Muscle of leg (tissue), 11 donors: ENCODE data around the gene TMEM140. TPM values are rescaled to one million over a fixed set of nuclear protein-coding genes. Genes with fewer than 3 reads are reported as not detected.
A peak's percentile ranks its signal among the peaks of the same experiment; 100 is the strongest.
"Not testable (repeated sequence)": the region's sequence is repeated elsewhere in the genome, so short reads cannot be mapped to it uniquely, and the experiment has no call there.

Source experiments
- DNase-seq: peaks from one replicate; pipeline ENCODE4 v3.0.0; 2013
- H3K27ac ChIP-seq: one replicate; pipeline ENCODE4 v1.5.1; 2013; ENCODE audit warnings: mild to moderate bottlenecking, low read length, control low read depth
- H3K27me3 ChIP-seq: one replicate; pipeline ENCODE4 v1.6.1; 2013; ENCODE audit warnings: low read length; ENCODE audit not compliant: control insufficient read depth, insufficient read depth
- H3K36me3 ChIP-seq: one replicate; pipeline ENCODE4 v1.6.1; 2013; ENCODE audit warnings: low read length; ENCODE audit not compliant: control insufficient read depth, insufficient read depth
- H3K4me1 ChIP-seq: one replicate; pipeline ENCODE4 v1.6.1; 2013; ENCODE audit warnings: low read length; ENCODE audit not compliant: control insufficient read depth, insufficient read depth
- H3K4me3 ChIP-seq: one replicate; pipeline ENCODE4 v1.5.1; 2013; ENCODE audit warnings: low read length, control low read depth
- H3K9me3 ChIP-seq: replicated peaks from 2 replicates; pipeline ENCODE4 v1.6.1; 2013; ENCODE audit warnings: low read depth, low read length; ENCODE audit not compliant: control insufficient read depth
- WGBS: methylation state at CpG from one replicate; pipeline ENCODE4 v1.1.5; 2013; ENCODE audit warnings: missing lambda C conversion rate; ENCODE audit not compliant: insufficient coverage; 5-methylcytosine and 5-hydroxymethylcytosine counted together
- polyA plus RNA-seq, 8 donors: library from polyadenylated mRNA; unstranded; fragments of 120-200 nt; gene quantifications; one replicate each; pipeline versions ENCODE4 v1.2.1 to v1.2.3, GENCODE V29; 2013; ENCODE audit warnings: inconsistent platforms in 1 of 8, low replicate concordance in 1 of 8; ENCODE audit not compliant: insufficient read length in 8 of 8, insufficient read depth in 1 of 8
- total RNA-seq: library from RNA; stranded (reverse); fragments of 120-200 nt; gene quantifications from one replicate; pipeline ENCODE4 v1.2.4, GENCODE V29; 2013

Gene TMEM140
- total and polyA plus RNA-seq, 9 donors: 1.3 to 12.5 (median 10.4) TPM

GRCh38 chr7:135165862-135166261, 18.0 kb downstream of the TMEM140 start:
- Histone ChIP-seq H3K27ac (peak overlapping the region; percentile 80), H3K4me1 (peaks cover 55% of the 10 kb centered on the region)

GRCh38 chr7:135166338-135166990, 18.6 kb downstream of the TMEM140 start:
- DNase-seq: no peak
- H3K9me3 ChIP-seq: peaks cover 4% of the 10 kb centered on the region
- H3K27me3 ChIP-seq: no peaks in the 10 kb centered on the region
- H3K27ac ChIP-seq: peak overlapping the region; percentile 80
- no peak overlapping the region for H3K4me3 ChIP-seq
- H3K4me1 ChIP-seq: peaks cover 51% of the 10 kb centered on the region
- 82% methylated on average over 18 of the region's 18 CpGs for WGBS
- peaks cover 58% of the 10 kb centered on the region for H3K36me3 ChIP-seq

More at GRCh38 chr7:135165862-135166261, 18.0 kb downstream of the TMEM140 start:
- DNase-seq: no peak
- Histone ChIP-seq H3K27me3 (no peaks in the 10 kb centered on the region), H3K36me3 (peaks cover 58% of the 10 kb centered on the region), H3K9me3 (peaks cover 4% of the 10 kb centered on the region), H3K4me3 (no peak overlapping the region)
- whole genome bisulfite sequencing: 81% methylated on average over 4 of the region's 4 CpGs

- Histone ChIP-seq H3K9me3 (peaks cover 2% of the 10 kb centered on the region), H3K4me1 (peaks cover 44% of the 10 kb centered on the region), H3K27me3 (no peaks in the 10 kb centered on the region), H3K4me3 (no peak overlapping the region), H3K36me3 (peaks cover 53% of the 10 kb centered on the region), H3K27ac (peak overlapping the region; percentile 80)
- no peak for DNase-seq
- WGBS: 95% methylated on average over 4 of the region's 12 CpGs
Observed at GRCh38 chr7:135167365-135167917, 19.6 kb downstream of the TMEM140 start.

GRCh38 chr7:135168001-135168400, 20.1 kb downstream of the TMEM140 start:
- WGBS: no CpG with 5 or more reads among the region's 9 CpGs
- Histone ChIP-seq H3K4me1 (peaks cover 44% of the 10 kb centered on the region), H3K4me3 (no peak overlapping the region), H3K27ac (peak overlapping the region; percentile 80), H3K36me3 (peaks cover 53% of the 10 kb centered on the region), H3K9me3 (no peaks in the 10 kb centered on the region), H3K27me3 (no peaks in the 10 kb centered on the region)
- no peak for DNase-seq

GRCh38 chr7:135168489-135169140, 20.7 kb downstream of the TMEM140 start:
- H3K27me3 ChIP-seq: no peaks in the 10 kb centered on the region
- DNase-seq: no peak
- 92% methylated on average over 11 of the region's 13 CpGs for WGBS
- H3K4me3 ChIP-seq: no peak overlapping the region
- H3K27ac ChIP-seq: peak overlapping the region; percentile 96
- no peaks in the 10 kb centered on the region for H3K9me3 ChIP-seq
- H3K4me1 ChIP-seq: peaks cover 44% of the 10 kb centered on the region
- H3K36me3 ChIP-seq: peaks cover 53% of the 10 kb centered on the region

GRCh38 chr7:135169141-135169963, 21.5 kb downstream of the TMEM140 start:
- 63% methylated on average over 8 of the region's 11 CpGs for WGBS
- no peaks in the 10 kb centered on the region for H3K9me3 ChIP-seq
- peaks cover 46% of the 10 kb centered on the region for H3K36me3 ChIP-seq
- H3K27ac ChIP-seq: peak overlapping the region; percentile 96
- H3K27me3 ChIP-seq: no peaks in the 10 kb centered on the region
- peaks cover 42% of the 10 kb centered on the region for H3K4me1 ChIP-seq
- DNase-seq: no peak
- H3K4me3 ChIP-seq: peak overlapping the region; percentile 79

- DNase-seq: peak; percentile 54
- Histone ChIP-seq H3K4me3 (peak overlapping the region; percentile 79), H3K9me3 (no peaks in the 10 kb centered on the region), H3K36me3 (peaks cover 40% of the 10 kb centered on the region), H3K27me3 (no peaks in the 10 kb centered on the region), H3K4me1 (peaks cover 38% of the 10 kb centered on the region), H3K27ac (peak overlapping the region; percentile 96)
- WGBS: 1% methylated on average over 17 of the region's 17 CpGs
Observed at GRCh38 chr7:135169964-135170273, 22.0 kb downstream of the TMEM140 start.

- Histone ChIP-seq H3K36me3 (peaks cover 35% of the 10 kb centered on the region), H3K27ac (peak within 1 kb of the TSS; percentile 96), H3K4me3 (peak within 1 kb of the TSS; percentile 79), H3K9me3 (no peaks in the 10 kb centered on the region), H3K27me3 (no peaks in the 10 kb centered on the region), H3K4me1 (peaks cover 34% of the 10 kb centered on the region)
- WGBS: under 1% methylated on average over 77 of the region's 77 CpGs
- DNase-seq: peak; percentile 96
Observed at GRCh38 chr7:135170274-135170997, 22.6 kb downstream of the TMEM140 start, which contains the start of gene CYREN. TSS of gene CYREN (minus strand) at chr7:135170707. CDS start at chr7:135168922, 1,785 bp downstream.

GRCh38 chr7:135170998-135171481, 23.2 kb downstream of the TMEM140 start:
- peaks cover 30% of the 10 kb centered on the region for H3K36me3 ChIP-seq
- H3K27ac ChIP-seq: peak overlapping the region; percentile 96
- WGBS: 14% methylated on average over 6 of the region's 12 CpGs
- DNase-seq, H3K27me3 ChIP-seq, H3K9me3 ChIP-seq: not testable (repeated sequence)
- peaks cover 32% of the 10 kb centered on the region for H3K4me1 ChIP-seq
- H3K4me3 ChIP-seq: peak overlapping the region; percentile 79
